MM.1S (cell line): ENCODE data around the gene FN3KRP.
"Not testable (repeated sequence)": the region's sequence is repeated elsewhere in the genome, so short reads cannot be mapped to it uniquely, and the experiment has no call there.

ENCODE experiments used
- DNase-seq: peaks from one replicate; pipeline ENCODE4 v3.0.0-alpha.2; 2015
- H2AFZ ChIP-seq: fragments of 300-600 bp; sonication (generic); 2 replicates; pipeline ENCODE4 v1.6.0; 2016; ENCODE audit warnings: antibody characterized with exemption, low read length
- H3F3A ChIP-seq: fragments of 300-600 bp; sonication (generic); 2 replicates; pipeline ENCODE4 v1.6.1; 2016; ENCODE audit warnings: mild to moderate bottlenecking, antibody characterized with exemption, low read length, moderate library complexity, mixed read lengths; ENCODE audit not compliant: insufficient read depth
- H3K27ac ChIP-seq: fragments of 300-600 bp; sonication (generic); 2 replicates; pipeline ENCODE4 v1.5.1; 2016; ENCODE audit warnings: mild to moderate bottlenecking, low read length
- H3K27me3 ChIP-seq: fragments of 300-600 bp; sonication (generic); replicated peaks from 2 replicates; pipeline ENCODE4 v1.6.0; 2016; ENCODE audit warnings: low read length; ENCODE audit not compliant: insufficient read depth
- H3K36me3 ChIP-seq: fragments of 300-600 bp; sonication (generic); replicated peaks from 2 replicates; pipeline ENCODE4 v1.6.1; 2016; ENCODE audit warnings: mild to moderate bottlenecking, low read length, mixed read lengths; ENCODE audit not compliant: insufficient read depth
- H3K4me1 ChIP-seq: fragments of 300-600 bp; sonication (generic); 2 replicates; pipeline ENCODE4 v1.6.1; 2016; ENCODE audit warnings: low read length, mixed read lengths
- H3K4me2 ChIP-seq: fragments of 300-600 bp; sonication (generic); 2 replicates; pipeline ENCODE4 v1.6.0; 2016; ENCODE audit warnings: low read depth, low read length
- H3K4me3 ChIP-seq: fragments of 300-600 bp; sonication (generic); 2 replicates; pipeline ENCODE4 v1.5.1; 2016; ENCODE audit warnings: low read length, mixed read lengths
- H3K79me2 ChIP-seq: fragments of 300-600 bp; sonication (generic); 2 replicates; pipeline ENCODE4 v1.6.1; 2016; ENCODE audit warnings: mixed run types, low read length, mixed read lengths
- H3K9ac ChIP-seq: fragments of 300-600 bp; sonication (generic); 2 replicates; pipeline ENCODE4 v1.6.1; 2016; ENCODE audit warnings: low read length, mixed read lengths
- H3K9me2 ChIP-seq: fragments of 300-600 bp; sonication (generic); replicated peaks from 2 replicates; pipeline ENCODE4 v1.6.1; 2016; ENCODE audit warnings: mild to moderate bottlenecking, low read length, mixed read lengths; ENCODE audit not compliant: insufficient read depth
- H3K9me3 ChIP-seq: fragments of 300-600 bp; sonication (generic); replicated peaks from 2 replicates; pipeline ENCODE4 v1.6.1; 2016; ENCODE audit warnings: mild to moderate bottlenecking, low read length, mixed read lengths; ENCODE audit not compliant: insufficient read depth
- H4K20me1 ChIP-seq: fragments of 300-600 bp; sonication (generic); 2 replicates; pipeline ENCODE4 v1.6.1; 2016; ENCODE audit warnings: mild to moderate bottlenecking, low read length, moderate library complexity, mixed read lengths; ENCODE audit not compliant: insufficient read depth
- EZH2 ChIP-seq: fragments of 300-600 bp; sonication (generic); optimal IDR thresholded peaks from 2 replicates; pipeline ENCODE3; 2017; ENCODE audit warnings: low read depth, mild to moderate bottlenecking, antibody characterized with exemption, low read length, mixed read lengths
- EZH2phosphoT487 ChIP-seq: fragments of 300-600 bp; sonication (generic); IDR thresholded peaks from 2 replicates; pipeline ENCODE4 v1.6.1; 2018; ENCODE audit warnings: antibody characterized with exemption, low read length
- TF ChIP-seq, protein P1 (sequence below): fragments of 300-600 bp; sonication (generic); IDR thresholded peaks from 2 replicates; pipeline ENCODE4 v1.5.1; 2016; ENCODE audit warnings: antibody characterized with exemption, low read length, mixed read lengths

The FN3KRP gene

GRCh38 chr17:82737967-82738877, 21.7 kb downstream of the FN3KRP start:
- H3K4me1 ChIP-seq, result no peaks in the 10 kb centered on the region
- TF ChIP-seq EZH2 (no peak), EZH2phosphoT487 (no peak)
- TF ChIP-seq, protein P1, sequence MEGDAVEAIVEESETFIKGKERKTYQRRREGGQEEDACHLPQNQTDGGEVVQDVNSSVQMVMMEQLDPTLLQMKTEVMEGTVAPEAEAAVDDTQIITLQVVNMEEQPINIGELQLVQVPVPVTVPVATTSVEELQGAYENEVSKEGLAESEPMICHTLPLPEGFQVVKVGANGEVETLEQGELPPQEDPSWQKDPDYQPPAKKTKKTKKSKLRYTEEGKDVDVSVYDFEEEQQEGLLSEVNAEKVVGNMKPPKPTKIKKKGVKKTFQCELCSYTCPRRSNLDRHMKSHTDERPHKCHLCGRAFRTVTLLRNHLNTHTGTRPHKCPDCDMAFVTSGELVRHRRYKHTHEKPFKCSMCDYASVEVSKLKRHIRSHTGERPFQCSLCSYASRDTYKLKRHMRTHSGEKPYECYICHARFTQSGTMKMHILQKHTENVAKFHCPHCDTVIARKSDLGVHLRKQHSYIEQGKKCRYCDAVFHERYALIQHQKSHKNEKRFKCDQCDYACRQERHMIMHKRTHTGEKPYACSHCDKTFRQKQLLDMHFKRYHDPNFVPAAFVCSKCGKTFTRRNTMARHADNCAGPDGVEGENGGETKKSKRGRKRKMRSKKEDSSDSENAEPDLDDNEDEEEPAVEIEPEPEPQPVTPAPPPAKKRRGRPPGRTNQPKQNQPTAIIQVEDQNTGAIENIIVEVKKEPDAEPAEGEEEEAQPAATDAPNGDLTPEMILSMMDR, result no peak
- no peaks in the 10 kb centered on the region for H3K9me3 ChIP-seq
- no peaks in the 10 kb centered on the region for H3K79me2 ChIP-seq
- no peak overlapping the region for H3K4me2 ChIP-seq
- no peak overlapping the region for H3K9ac ChIP-seq
- no peaks in the 10 kb centered on the region for H4K20me1 ChIP-seq
- no peak overlapping the region for H3K4me3 ChIP-seq
- no peaks in the 10 kb centered on the region for H3K9me2 ChIP-seq
- H3K27me3 ChIP-seq, result no peaks in the 10 kb centered on the region
- no peak overlapping the region for H2AFZ ChIP-seq
- H3F3A ChIP-seq, result no peaks in the 10 kb centered on the region
- no peak overlapping the region for H3K27ac ChIP-seq
- no peak for DNase-seq
- H3K36me3 ChIP-seq, result no peaks in the 10 kb centered on the region

DNA sequence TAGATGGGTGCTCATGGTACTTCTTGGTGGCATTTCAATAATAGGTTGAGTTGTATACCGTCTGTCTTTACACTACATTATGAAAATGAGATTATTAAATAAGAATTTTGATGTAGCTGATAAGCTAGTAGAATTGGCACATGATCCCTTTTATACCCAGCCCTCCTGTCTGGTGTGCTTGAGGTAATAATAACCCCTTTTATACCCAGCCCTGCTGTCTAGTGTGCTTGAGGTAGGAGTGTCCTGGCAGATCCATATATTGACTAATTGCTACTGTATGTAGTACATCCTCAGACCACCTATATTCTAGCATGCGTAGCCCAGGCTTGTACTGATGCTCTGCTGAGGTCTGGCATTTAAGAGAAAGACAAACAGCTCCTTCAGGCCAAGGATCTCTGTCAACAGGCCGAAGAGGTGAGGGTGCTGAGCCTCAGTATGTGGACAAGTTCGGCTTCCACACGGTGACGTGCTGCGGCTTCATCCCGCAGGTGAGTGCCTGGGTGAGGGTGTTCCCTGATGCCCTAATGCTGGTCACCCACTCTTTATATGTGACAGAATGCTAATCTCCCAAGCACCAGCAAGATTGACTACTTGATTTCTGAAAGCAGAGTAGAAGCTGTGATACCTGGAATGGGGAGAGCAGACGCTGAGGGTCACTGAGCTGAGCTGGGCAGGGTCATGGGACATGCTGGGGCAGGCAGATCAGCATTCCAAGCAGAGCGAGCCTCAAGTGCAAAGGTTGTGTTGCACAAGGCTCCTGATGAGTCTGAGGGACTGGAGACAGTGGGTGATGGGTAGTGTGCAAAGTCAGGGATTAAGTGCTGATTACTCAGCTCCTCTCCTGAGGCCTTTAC, 24.6 kb downstream of the FN3KRP start:
- no peaks in the 10 kb centered on the region for H4K20me1 ChIP-seq
- no peaks in the 10 kb centered on the region for H3K27me3 ChIP-seq
- no peak overlapping the region for H3K9ac ChIP-seq
- H3K9me2 ChIP-seq, result no peaks in the 10 kb centered on the region
- H3K27ac ChIP-seq, result no peak overlapping the region
- no peaks in the 10 kb centered on the region for H3K9me3 ChIP-seq
- no peak overlapping the region for H3K4me3 ChIP-seq
- H3K79me2 ChIP-seq, result no peaks in the 10 kb centered on the region
- H3K4me1 ChIP-seq, result no peaks in the 10 kb centered on the region
- no peaks in the 10 kb centered on the region for H3F3A ChIP-seq
- H2AFZ ChIP-seq, result no peak overlapping the region
- TF ChIP-seq, protein P1, result no peak
- TF ChIP-seq EZH2phosphoT487 (no peak), EZH2 (no peak)
- no peaks in the 10 kb centered on the region for H3K36me3 ChIP-seq
- DNase-seq, result no peak
- no peak overlapping the region for H3K4me2 ChIP-seq

DNA sequence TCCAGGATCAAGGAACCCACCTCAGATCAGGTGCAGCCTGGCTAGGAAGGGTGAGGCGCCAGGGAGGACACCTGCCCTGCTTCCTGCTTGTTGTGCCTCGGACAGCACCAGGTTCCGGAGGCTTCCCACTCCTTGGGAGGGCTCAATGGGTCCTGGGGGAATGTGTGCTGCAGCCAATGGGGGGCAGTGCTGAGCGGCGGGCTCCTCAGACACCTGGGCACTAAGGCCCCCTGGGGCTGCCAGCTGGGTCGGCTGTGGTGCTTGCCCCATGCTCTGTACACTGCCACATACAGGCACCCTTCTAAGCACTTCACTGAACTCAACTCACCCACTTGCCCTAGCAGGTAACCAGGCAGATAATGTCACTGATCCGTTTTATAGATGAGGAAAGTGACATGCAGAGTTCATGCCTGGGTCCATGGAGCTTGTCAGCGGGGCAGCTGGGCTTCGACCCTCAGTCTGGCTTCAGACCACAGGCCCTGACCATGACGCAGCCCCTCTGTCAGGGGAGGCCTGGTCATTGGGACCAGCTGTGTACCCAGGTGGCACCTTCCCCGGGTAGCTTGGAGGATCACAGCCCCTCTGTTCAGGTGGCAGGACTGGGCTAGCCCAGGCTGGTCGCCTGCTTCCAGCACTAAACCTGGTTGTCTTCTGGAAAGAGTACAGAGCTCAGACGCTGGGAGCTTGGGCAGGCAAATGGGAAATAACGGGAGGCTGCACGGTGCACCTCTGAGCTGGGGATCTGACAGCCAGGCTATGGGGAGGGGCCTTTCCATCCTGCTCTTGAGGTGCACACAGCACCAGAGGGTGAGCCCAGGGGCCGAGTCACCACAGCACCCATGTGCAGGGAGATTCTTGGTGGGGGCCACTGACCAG, 27.1 kb downstream of the FN3KRP start:
- Histone ChIP-seq H3K9me2 (no peaks in the 10 kb centered on the region), H4K20me1 (no peaks in the 10 kb centered on the region), H3K36me3 (no peaks in the 10 kb centered on the region), H3K4me2 (no peak overlapping the region), H3K4me1 (no peaks in the 10 kb centered on the region), H3F3A (0 out of 2 replicates have a peak, but pooled peaks cover 2% of the 10 kb centered on the region), H3K9ac (no peak overlapping the region), H3K4me3 (no peak overlapping the region), H3K9me3 (no peaks in the 10 kb centered on the region), H3K27me3 (no peaks in the 10 kb centered on the region), H2AFZ (no peak overlapping the region), H3K79me2 (no peaks in the 10 kb centered on the region), H3K27ac (no peak overlapping the region)
- TF ChIP-seq EZH2phosphoT487, result no peak
- TF ChIP-seq, protein P1, result peak; percentile 10; the same call in 1 of the 2 replicates
- no peak for DNase-seq

DNA sequence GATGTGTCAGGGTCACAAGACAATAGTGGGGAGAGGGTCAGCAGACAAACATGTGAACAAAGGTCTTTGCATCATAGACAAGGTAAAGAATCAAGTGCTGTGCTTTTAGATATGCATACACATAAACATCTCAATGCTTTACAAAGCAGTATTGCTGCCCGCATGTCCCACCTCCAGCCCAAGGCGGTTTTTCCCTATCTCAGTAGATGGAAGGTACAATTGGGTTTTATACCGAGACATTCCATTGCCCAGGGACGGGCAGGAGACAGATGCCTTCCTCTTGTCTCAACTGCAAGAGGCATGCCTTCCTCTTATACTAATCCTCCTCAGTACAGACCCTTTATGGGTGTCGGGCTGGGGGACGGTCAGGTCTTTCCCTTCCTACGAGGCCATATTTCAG, 28.2 kb downstream of the FN3KRP start:
- H3K9ac ChIP-seq, H3K79me2 ChIP-seq, DNase-seq, H4K20me1 ChIP-seq, H3K4me2 ChIP-seq, H2AFZ ChIP-seq, H3K9me3 ChIP-seq, H3K4me1 ChIP-seq, H3K4me3 ChIP-seq, H3K27me3 ChIP-seq, H3K27ac ChIP-seq, H3F3A ChIP-seq, H3K36me3 ChIP-seq, H3K9me2 ChIP-seq: not testable (repeated sequence)
